HepG2 (cell line): ENCODE data around the gene CDYL2. TPM values are rescaled to one million over a fixed set of nuclear protein-coding genes. Genes with fewer than 3 reads are reported as not detected.

ENCODE experiments used
- ATAC-seq: fragments of 200-7000 bp; cut with Tn5 transposase; 3 replicates; pipeline ENCODE4 v1.9.1; 2020; ENCODE audit warnings: mild to moderate bottlenecking, moderate library complexity
- BruUV-seq: library from RNA; stranded (reverse); fragments of 400-500 nt; replicated peaks from 2 replicates; lab custom pipeline; 2021; lab: Mats Ljungman, UMichigan
- CTCF ChIA-PET: fragments of 300-600 bp; formaldehyde crosslinking; extraction: SDS; loops from one replicate; lab custom pipeline; 2021; ENCODE audit warnings: low total read pairs, inconsistent platforms, low intra/inter-chr PET ratio; lab: Yijun Ruan, JAX
- POLR2A ChIA-PET: fragments of 350-600 bp; sonication (Branson Sonifier 250); formaldehyde crosslinking; loops from one replicate; lab custom pipeline; 2020; ENCODE audit warnings: antibody characterized with exemption, inconsistent platforms; lab: Yijun Ruan, JAX
- DNase-seq: peaks from one replicate; pipeline ENCODE4 v3.0.0-alpha.2; 2015; ENCODE audit warnings: low spot score
- FAIRE-seq: peaks from 3 replicates; lab custom pipeline; 2011; peaks lifted over from hg19 to GRCh38; lab: Jason Lieb, UNC
- H2AFZ ChIP-seq: one replicate; pipeline ENCODE4 v1.6.1; 2011; ENCODE audit warnings: low read length, inconsistent platforms
- H3K27ac ChIP-seq: fragments of 300-600 bp; 3 replicates; pipeline ENCODE4 v1.8.0; 2011; ENCODE audit warnings: mixed run types, mild to moderate bottlenecking, mixed read lengths, low read length, inconsistent platforms; ENCODE audit not compliant: insufficient read depth; ENCODE audit errors: extremely low read length
- H3K27me3 ChIP-seq, 2 experiments: fragments of 200-600 bp in 1 of 2; 2 replicates in 1 of 2; 3 replicates in 1 of 2; pipeline versions ENCODE4 v1.6.0 to v1.8.0; 2011; ENCODE audit warnings: low read length in 2 of 2, mild to moderate bottlenecking in 2 of 2, moderate library complexity in 2 of 2, inconsistent platforms in 1 of 2; ENCODE audit not compliant: insufficient read depth in 2 of 2, control insufficient read depth in 1 of 2
- H3K36me3 ChIP-seq, 2 experiments: fragments of 200-600 bp in 1 of 2; replicated peaks in 1 of 2; 2 replicates in 1 of 2; 3 replicates in 1 of 2; pipeline versions ENCODE4 v1.5.1 to v1.8.0; 2011; ENCODE audit warnings: low read length in 2 of 2, inconsistent platforms in 1 of 2; ENCODE audit not compliant: insufficient read depth in 2 of 2, control insufficient read depth in 1 of 2
- H3K4me1 ChIP-seq: 2 replicates; pipeline ENCODE4 v1.5.1; 2012; ENCODE audit warnings: low read length, inconsistent platforms; ENCODE audit not compliant: insufficient read depth
- H3K4me2 ChIP-seq: 2 replicates; pipeline ENCODE4 v1.6.0; 2011; ENCODE audit warnings: low read depth, low read length, inconsistent platforms
- H3K4me3 ChIP-seq, 3 experiments: fragments of 200-600 bp in 1 of 3; sonication (generic), shearing (Covaris generic) in 1 of 3; replicated peaks in 1 of 3; 2 replicates each; pipeline ENCODE4 v1.5.1; 2011 to 2016; ENCODE audit warnings: low read length in 3 of 3, inconsistent platforms in 2 of 3, low read depth in 2 of 3, mild to moderate bottlenecking in 2 of 3, control low read depth in 1 of 3, mixed read lengths in 1 of 3; ENCODE audit not compliant: insufficient read depth in 1 of 3
- H3K79me2 ChIP-seq: one replicate; pipeline ENCODE4 v1.6.1; 2011; ENCODE audit warnings: low read length, inconsistent platforms; ENCODE audit not compliant: insufficient read depth
- H3K9ac ChIP-seq: 2 replicates; pipeline ENCODE4 v1.6.0; 2011; ENCODE audit warnings: mild to moderate bottlenecking, low read depth, low read length, inconsistent platforms; ENCODE audit not compliant: insufficient read depth
- H3K9me3 ChIP-seq: 2 replicates; pipeline ENCODE4 v1.5.1; 2012; ENCODE audit warnings: mild to moderate bottlenecking, low read length
- H4K20me1 ChIP-seq: 2 replicates; pipeline ENCODE4 v1.6.0; 2011; ENCODE audit warnings: inconsistent platforms, mild to moderate bottlenecking, low read length, moderate library complexity; ENCODE audit not compliant: insufficient read depth
- AKNA ChIP-seq: sonication (generic); formaldehyde crosslinking; IDR thresholded peaks from 2 replicates; pipeline ENCODE4 v1.4.0; 2020; ENCODE audit warnings: missing genetic modification reagents, borderline replicate concordance
- DPF2 ChIP-seq: sonication (generic); formaldehyde crosslinking; IDR thresholded peaks from 2 replicates; pipeline ENCODE4 v1.4.0; 2020; ENCODE audit warnings: mild to moderate bottlenecking, low read depth, missing genetic modification reagents, borderline replicate concordance
- HDAC6 ChIP-seq: fragments of 200-600 bp; sonication (generic); IDR thresholded peaks from 2 replicates; pipeline ENCODE4 v1.7.0; 2017; ENCODE audit warnings: mild to moderate bottlenecking, antibody characterized with exemption, low read length, low read depth
- KDM1A ChIP-seq: IDR thresholded peaks from 2 replicates; pipeline ENCODE4 v1.6.1; 2016; ENCODE audit warnings: missing compliant biosample characterization
- KLF11 ChIP-seq: IDR thresholded peaks from 2 replicates; pipeline ENCODE4 v1.6.1; 2016; ENCODE audit warnings: missing compliant biosample characterization
- KLF6 ChIP-seq: IDR thresholded peaks from 2 replicates; pipeline ENCODE4 v1.8.0; 2016; ENCODE audit warnings: missing biosample characterization, missing genetic modification reagents
- MYC ChIP-seq: sonication (generic); formaldehyde crosslinking; IDR thresholded peaks from 2 replicates; pipeline ENCODE4 v1.9.0; 2021; ENCODE audit warnings: missing genetic modification reagents, borderline replicate concordance
- RCOR2 ChIP-seq: IDR thresholded peaks from 2 replicates; pipeline ENCODE4 v1.6.1; 2016; ENCODE audit warnings: missing biosample characterization, missing genetic modification reagents
- RFX5 ChIP-seq: IDR thresholded peaks from 2 replicates; pipeline ENCODE4 v1.6.1; 2011; ENCODE audit warnings: low read depth, low read length, improper control_type of control experiment
- ZBTB49 ChIP-seq: sonication (generic); formaldehyde crosslinking; IDR thresholded peaks from 2 replicates; pipeline ENCODE4 v1.4.0; 2020; ENCODE audit warnings: missing genetic modification reagents, borderline replicate concordance
- ZKSCAN8 ChIP-seq: IDR thresholded peaks from 2 replicates; pipeline ENCODE4 v1.6.1; 2016; ENCODE audit warnings: borderline replicate concordance, missing genetic modification reagents, missing compliant biosample characterization
- ZNF33A ChIP-seq: sonication (generic); formaldehyde crosslinking; IDR thresholded peaks from 2 replicates; pipeline ENCODE4 v1.5.1; 2020; ENCODE audit warnings: missing genetic modification reagents, mild to moderate bottlenecking, moderate library complexity, borderline replicate concordance
- ZNF446 ChIP-seq: sonication (generic); formaldehyde crosslinking; IDR thresholded peaks from 2 replicates; pipeline ENCODE4 v1.5.0; 2020; ENCODE audit warnings: mild to moderate bottlenecking, missing genetic modification reagents
- ZNF510 ChIP-seq: sonication (generic); formaldehyde crosslinking; IDR thresholded peaks from 2 replicates; pipeline ENCODE4 v1.4.0; 2020; ENCODE audit warnings: low read depth, mild to moderate bottlenecking, missing genetic modification reagents
- ZNF543 ChIP-seq: sonication (generic); formaldehyde crosslinking; IDR thresholded peaks from 2 replicates; pipeline ENCODE4 v1.4.0; 2020; ENCODE audit warnings: mild to moderate bottlenecking, missing genetic modification reagents
- ZNF737 ChIP-seq: sonication (generic); formaldehyde crosslinking; IDR thresholded peaks from 2 replicates; pipeline ENCODE4 v1.5.0; 2020; ENCODE audit warnings: missing genetic modification reagents, mild to moderate bottlenecking, borderline replicate concordance
- ZNF749 ChIP-seq: sonication (generic); formaldehyde crosslinking; IDR thresholded peaks from 2 replicates; pipeline ENCODE4 v1.8.0; 2022; ENCODE audit warnings: mild to moderate bottlenecking, missing genetic modification reagents, moderate library complexity, borderline replicate concordance
- ZNF773 ChIP-seq: sonication (generic); formaldehyde crosslinking; IDR thresholded peaks from 2 replicates; pipeline ENCODE4 v1.4.0; 2020; ENCODE audit warnings: missing genetic modification reagents, borderline replicate concordance
- ZNF850 ChIP-seq: sonication (generic); formaldehyde crosslinking; conservative IDR thresholded peaks from 2 replicates; pipeline ENCODE4 v1.9.0; 2021; ENCODE audit warnings: mild to moderate bottlenecking, missing genetic modification reagents
- WGBS: methylation state at CpG from one replicate; pipeline ENCODE4 v1.1.6; 2017; ENCODE audit warnings: low lambda C conversion rate; 5-methylcytosine and 5-hydroxymethylcytosine counted together
- in situ Hi-C: cut with HindIII; loops from 2 replicates; pipeline ENCODE4 v1.10.0; 2017; ENCODE audit warnings: low pct_unique_long_range_greater_than_20kb; ENCODE audit not compliant: extremely low pct_ligation_motif_present
- intact Hi-C: fragments of 100-400 bp; cut with micrococcal nuclease; formaldehyde crosslinking; loops from one replicate; pipeline ENCODE4 v1.10.0; 2022; ENCODE audit not compliant: unreplicated experiment
- polyA plus RNA-seq, 8 experiments: library from polyadenylated mRNA; depleted of rRNA in 3 of 8; stranded (reverse) in 7 of 8; unstranded in 1 of 8; fragments of >200 nt; fragmentation: Illumina TruSeq in 4 of 8; extraction: Trizol in 4 of 8; gene quantifications; 2 replicates each; pipeline versions ENCODE4 v1.2.1 to v1.2.3, GENCODE V29; 2011 to 2016; ENCODE audit warnings: low read depth in 4 of 8, missing spikeins in 1 of 8, mixed read lengths in 1 of 8; ENCODE audit not compliant: insufficient read depth in 1 of 8
- total RNA-seq, 5 experiments: library from RNA; depleted of rRNA; stranded (reverse); fragments of >200 nt; fragmentation: Illumina TruSeq; extraction: Trizol; gene quantifications; 2 replicates each; pipeline ENCODE4 v1.2.3, GENCODE V29; 2016; ENCODE audit warnings: low read depth in 1 of 5

The CDYL2 gene
- total and polyA plus RNA-seq, 2 of the 13 experiments (the other 11 are each of a cell fraction or from before 2014, with no cell fraction given): 0.07 to 0.35 TPM

- no peaks in the 10 kb centered on the region for H3K4me1 ChIP-seq
- H3K36me3 ChIP-seq: no peaks in the 10 kb centered on the region
- FAIRE-seq (no peak), DNase-seq (no peak), ATAC-seq (no peak)
- H3K9ac ChIP-seq: no peak overlapping the region
- H3K4me3 ChIP-seq: no peak overlapping the region
- WGBS: 50% methylated on average over 6 of the region's 6 CpGs
- no peaks in the 10 kb centered on the region for H3K79me2 ChIP-seq
- intact Hi-C loops (no loop called here), in situ Hi-C loops (no loop called here)
- H3K27ac ChIP-seq: no peak overlapping the region
- H3K27me3 ChIP-seq: no peaks in the 10 kb centered on the region
- no TSS peak for BruUV-seq
- ChIA-PET CTCF (no interaction called here), POLR2A (no interaction called here)
- H3K9me3 ChIP-seq: no peaks in the 10 kb centered on the region
- no peak overlapping the region for H2AFZ ChIP-seq
- H3K4me2 ChIP-seq: no peak overlapping the region
- H4K20me1 ChIP-seq: no peaks in the 10 kb centered on the region
- TF ChIP-seq MYC: no peak
- TF ChIP-seq KLF6 (CRISPR knock-in tag): no peak
- TF ChIP-seq RCOR2 (CRISPR knock-in tag): no peak
- TF ChIP-seq AKNA (CRISPR knock-in tag): no peak
- no peak for TF ChIP-seq RFX5
- TF ChIP-seq ZNF510 (CRISPR knock-in tag): no peak
- no peak for TF ChIP-seq ZNF33A (CRISPR knock-in tag)
- no peak for TF ChIP-seq ZNF543 (CRISPR knock-in tag)
- TF ChIP-seq HDAC6: no peak
- TF ChIP-seq ZNF749 (CRISPR knock-in tag): no peak
- no peak for TF ChIP-seq ZNF850 (CRISPR knock-in tag)
- no peak for TF ChIP-seq ZNF773 (CRISPR knock-in tag)
- TF ChIP-seq KLF11: no peak
- no peak for TF ChIP-seq ZKSCAN8 (CRISPR knock-in tag)
- TF ChIP-seq DPF2 (CRISPR knock-in tag): no peak
- no peak for TF ChIP-seq ZBTB49 (CRISPR knock-in tag)
- no peak for TF ChIP-seq KDM1A
- no peak for TF ChIP-seq ZNF446 (CRISPR knock-in tag)
- TF ChIP-seq ZNF737 (CRISPR knock-in tag): no peak
Observed at GRCh38 chr16:80851831-80852230, 47.4 kb upstream of the CDYL2 start.
